A549 (cell line): ENCODE results near the gene MINDY2.

Experiments used
- CTCF ChIP-seq: fragments of >200 bp; sonication (Bioruptor Twin); formaldehyde crosslinking; IDR thresholded peaks from 3 replicates; pipeline ENCODE4 v1.5.1; 2016
- POLR2A ChIP-seq: IDR thresholded peaks from 2 replicates; pipeline ENCODE4 v1.6.1; 2012; ENCODE audit warnings: mild to moderate bottlenecking, low read length

- TF ChIP-seq CTCF (no peak), POLR2A (no peak)
Measured at GRCh38 chr15:58762731-58763130, 8.4 kb upstream of the MINDY2 start.
